Measurements from ENCODE around the gene LTN1. TPM values are rescaled to one million over a fixed set of nuclear protein-coding genes. Genes with fewer than 3 reads are reported as not detected.

The LTN1 gene
- total and polyA plus RNA-seq, 2 of the 13 experiments (the other 11 are each of a cell fraction or from before 2014, with no cell fraction given): 6.7 to 24.6 TPM

DNA sequence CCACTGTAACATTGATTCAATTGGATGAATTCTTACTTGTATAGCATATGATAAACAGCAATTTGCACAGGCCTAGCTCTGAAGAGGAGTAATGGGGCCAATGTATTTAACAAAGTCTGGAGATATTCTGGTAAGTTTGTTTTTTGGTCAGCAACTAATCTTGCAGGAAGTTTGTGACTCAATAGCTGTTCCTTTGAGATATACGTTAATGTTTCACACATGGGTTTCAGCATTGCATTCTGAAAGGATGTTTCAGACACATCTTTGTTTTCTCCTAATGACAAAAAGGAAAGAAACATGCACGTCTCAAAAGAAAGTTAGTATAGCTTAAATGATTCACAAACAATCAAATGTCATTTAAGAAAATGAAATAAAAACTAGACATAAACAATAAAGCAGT, 49.0 kb downstream of the LTN1 start (continued):
- TF ChIP-seq, protein P1, sequence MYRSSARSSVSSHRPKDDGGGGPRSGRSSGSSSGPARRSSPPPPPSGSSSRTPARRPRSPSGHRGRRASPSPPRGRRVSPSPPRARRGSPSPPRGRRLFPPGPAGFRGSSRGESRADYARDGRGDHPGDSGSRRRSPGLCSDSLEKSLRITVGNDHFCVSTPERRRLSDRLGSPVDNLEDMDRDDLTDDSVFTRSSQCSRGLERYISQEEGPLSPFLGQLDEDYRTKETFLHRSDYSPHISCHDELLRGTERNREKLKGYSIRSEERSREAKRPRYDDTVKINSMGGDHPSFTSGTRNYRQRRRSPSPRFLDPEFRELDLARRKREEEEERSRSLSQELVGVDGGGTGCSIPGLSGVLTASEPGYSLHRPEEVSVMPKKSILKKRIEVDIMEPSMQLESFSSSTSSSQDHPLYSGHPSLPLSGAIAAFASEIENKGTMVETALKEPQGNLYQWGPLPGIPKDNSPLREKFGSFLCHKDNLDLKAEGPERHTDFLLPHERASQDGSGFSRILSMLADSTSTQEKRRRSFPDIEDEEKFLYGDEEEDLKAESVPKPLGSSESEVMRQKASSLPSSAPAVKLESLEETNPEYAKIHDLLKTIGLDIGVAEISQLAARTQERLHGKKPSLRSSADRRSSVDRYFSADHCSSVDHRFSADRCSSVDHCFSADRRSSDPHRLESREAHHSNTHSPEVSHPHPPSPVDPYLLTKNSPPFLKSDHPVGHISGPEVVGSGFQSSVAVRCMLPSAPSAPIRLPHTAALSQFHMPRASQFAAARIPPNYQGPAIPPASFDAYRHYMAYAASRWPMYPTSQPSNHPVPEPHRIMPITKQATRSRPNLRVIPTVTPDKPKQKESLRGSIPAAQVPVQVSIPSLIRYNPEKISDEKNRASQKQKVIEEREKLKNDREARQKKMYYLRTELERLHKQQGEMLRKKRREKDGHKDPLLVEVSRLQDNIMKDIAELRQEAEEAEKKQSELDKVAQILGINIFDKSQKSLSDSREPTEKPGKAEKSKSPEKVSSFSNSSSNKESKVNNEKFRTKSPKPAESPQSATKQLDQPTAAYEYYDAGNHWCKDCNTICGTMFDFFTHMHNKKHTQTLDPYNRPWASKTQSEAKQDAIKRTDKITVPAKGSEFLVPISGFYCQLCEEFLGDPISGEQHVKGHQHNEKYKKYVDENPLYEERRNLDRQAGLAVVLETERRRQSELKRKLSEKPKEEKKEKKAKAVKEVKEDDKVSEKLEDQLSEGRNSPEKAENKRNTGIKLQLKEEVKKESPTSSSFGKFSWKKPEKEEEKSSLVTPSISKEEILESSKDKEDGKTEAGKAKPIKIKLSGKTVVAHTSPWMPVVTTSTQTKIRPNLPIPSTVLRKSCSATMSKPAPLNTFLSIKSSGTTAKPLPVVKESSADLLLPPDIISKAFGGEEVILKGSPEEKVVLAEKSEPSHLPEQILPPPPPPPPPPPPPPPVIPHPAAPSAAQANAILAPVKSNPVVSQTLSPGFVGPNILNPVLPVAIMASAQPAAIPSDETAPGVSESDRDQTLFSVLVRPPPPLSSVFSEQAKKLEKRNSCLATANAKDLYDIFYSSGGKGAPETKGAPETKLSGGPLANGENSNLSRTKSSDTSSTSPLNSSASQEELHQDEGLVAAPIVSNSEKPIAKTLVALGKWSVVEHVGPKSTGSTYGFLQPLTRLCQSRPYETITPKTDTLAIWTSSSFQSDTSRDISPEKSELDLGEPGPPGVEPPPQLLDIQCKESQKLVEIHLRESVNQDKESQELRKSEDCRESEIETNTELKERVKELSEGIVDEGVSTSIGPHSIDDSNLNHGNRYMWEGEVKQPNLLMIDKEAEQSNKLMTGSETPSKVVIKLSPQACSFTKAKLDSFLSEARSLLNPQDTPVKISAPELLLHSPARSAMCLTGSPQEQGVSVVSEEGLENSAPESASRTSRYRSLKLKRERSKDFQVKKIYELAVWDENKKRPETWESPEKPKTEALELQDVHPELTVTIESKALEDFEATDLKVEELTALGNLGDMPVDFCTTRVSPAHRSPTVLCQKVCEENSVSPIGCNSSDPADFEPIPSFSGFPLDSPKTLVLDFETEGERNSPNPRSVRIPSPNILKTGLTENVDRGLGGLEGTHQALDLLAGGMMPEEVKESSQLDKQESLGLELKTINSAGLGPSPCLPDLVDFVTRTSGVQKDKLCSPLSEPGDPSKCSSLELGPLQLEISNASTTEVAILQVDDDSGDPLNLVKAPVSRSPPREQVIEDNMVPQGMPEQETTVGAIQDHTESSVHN (CRISPR knock-in tag; IDR thresholded peaks at IDR 0.05): no peak
- TF ChIP-seq SIN3B (IDR thresholded peaks at IDR 0.05; ENCODE audit: low read length): no peak
- no peak for TF ChIP-seq GABPB1 (CRISPR knock-in tag; IDR thresholded peaks at IDR 0.05)
- no peak for TF ChIP-seq DMAP1 (CRISPR knock-in tag; IDR thresholded peaks at IDR 0.05)
- no peak for TF ChIP-seq CCAR2 (optimal IDR thresholded peaks at IDR 0.05; ENCODE audit: low read depth, low read length)
- TF ChIP-seq, protein P2, sequence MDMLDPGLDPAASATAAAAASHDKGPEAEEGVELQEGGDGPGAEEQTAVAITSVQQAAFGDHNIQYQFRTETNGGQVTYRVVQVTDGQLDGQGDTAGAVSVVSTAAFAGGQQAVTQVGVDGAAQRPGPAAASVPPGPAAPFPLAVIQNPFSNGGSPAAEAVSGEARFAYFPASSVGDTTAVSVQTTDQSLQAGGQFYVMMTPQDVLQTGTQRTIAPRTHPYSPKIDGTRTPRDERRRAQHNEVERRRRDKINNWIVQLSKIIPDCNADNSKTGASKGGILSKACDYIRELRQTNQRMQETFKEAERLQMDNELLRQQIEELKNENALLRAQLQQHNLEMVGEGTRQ (IDR thresholded peaks at IDR 0.05; ENCODE audit: low read depth, low read length): no peak
- TF ChIP-seq, protein P2 (CRISPR knock-in tag; IDR thresholded peaks at IDR 0.05; ENCODE audit: borderline replicate concordance): no peak
- TF ChIP-seq FIP1L1 (IDR thresholded peaks at IDR 0.05; ENCODE audit: borderline replicate concordance, insufficient read depth, low read depth, low read length): no peak
- no peak for TF ChIP-seq HMGXB3 (CRISPR knock-in tag; IDR thresholded peaks at IDR 0.05; ENCODE audit: borderline replicate concordance)
- no peak for TF ChIP-seq SRSF1 (optimal IDR thresholded peaks at IDR 0.05; ENCODE audit: low read depth, low read length)
- TF ChIP-seq ZNF605 (CRISPR knock-in tag; IDR thresholded peaks at IDR 0.05): no peak
- TF ChIP-seq ZNF616 (CRISPR knock-in tag; IDR thresholded peaks at IDR 0.05; ENCODE audit: low read depth): no peak
- no peak for TF ChIP-seq FOXO1 (CRISPR knock-in tag; IDR thresholded peaks at IDR 0.05)
- TF ChIP-seq, protein P3, sequence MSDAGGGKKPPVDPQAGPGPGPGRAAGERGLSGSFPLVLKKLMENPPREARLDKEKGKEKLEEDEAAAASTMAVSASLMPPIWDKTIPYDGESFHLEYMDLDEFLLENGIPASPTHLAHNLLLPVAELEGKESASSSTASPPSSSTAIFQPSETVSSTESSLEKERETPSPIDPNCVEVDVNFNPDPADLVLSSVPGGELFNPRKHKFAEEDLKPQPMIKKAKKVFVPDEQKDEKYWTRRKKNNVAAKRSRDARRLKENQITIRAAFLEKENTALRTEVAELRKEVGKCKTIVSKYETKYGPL (CRISPR knock-in tag; IDR thresholded peaks at IDR 0.05): no peak

Measured in HepG2 (cell line).